LNCAP (cell line): ENCODE results near the gene FAM53A.

Experiments
- CTCF ChIP-seq: fragments of 450-650 bp; IDR thresholded peaks from 2 replicates; pipeline ENCODE4 v1.5.1; 2017; ENCODE audit warnings: mild to moderate bottlenecking

FAM53A gene

GRCh38 chr4:1621526-1621925, 62.6 kb downstream of the FAM53A start:
- TF ChIP-seq CTCF, result no peak

- TF ChIP-seq CTCF, result no peak
Measured at GRCh38 chr4:1619151-1619672, 64.9 kb downstream of the FAM53A start.

GRCh38 chr4:1618438-1618837, 65.7 kb downstream of the FAM53A start:
- no peak for TF ChIP-seq CTCF

GRCh38 chr4:1616557-1616930, 67.6 kb downstream of the FAM53A start:
- TF ChIP-seq CTCF, result no peak

GRCh38 chr4:1615786-1616556, 68.1 kb downstream of the FAM53A start:
- no peak for TF ChIP-seq CTCF

- no peak for TF ChIP-seq CTCF
Measured at GRCh38 chr4:1614854-1615595, 69.1 kb downstream of the FAM53A start.

- no peak for TF ChIP-seq CTCF
Measured at GRCh38 chr4:1614502-1614853, 69.6 kb downstream of the FAM53A start.
